ENCODE results near the gene CPM.
"Not testable (repeated sequence)": the region's sequence is repeated elsewhere in the genome, so short reads cannot be mapped to it uniquely, and the experiment has no call there.

The CPM gene

GRCh38 chr12:68851592-68852306, 81.2 kb downstream of the CPM start:
- no peak for DNase-seq (ENCODE audit: low read depth in 3 of 3)

GRCh38 chr12:68850390-68850789, 82.6 kb downstream of the CPM start:
- no peak for DNase-seq (ENCODE audit: low read depth in 3 of 3)

- DNase-seq (ENCODE audit: low read depth in 3 of 3): no peak
Measured at GRCh38 chr12:68846811-68847210, 86.2 kb downstream of the CPM start.

- no peak for DNase-seq (ENCODE audit: low read depth in 3 of 3)
Measured at GRCh38 chr12:68844788-68845695, 87.9 kb downstream of the CPM start.

- DNase-seq (ENCODE audit: low read depth in 3 of 3): no peak
Measured at GRCh38 chr12:68844318-68844745, 88.6 kb downstream of the CPM start.

GRCh38 chr12:68842784-68843567, 90.0 kb downstream of the CPM start:
- no peak for DNase-seq (ENCODE audit: low read depth in 3 of 3)

GRCh38 chr12:68842123-68842522, 90.8 kb downstream of the CPM start:
- no peak for DNase-seq (ENCODE audit: low read depth in 3 of 3)

GRCh38 chr12:68841717-68842116, 91.3 kb downstream of the CPM start:
- no peak for DNase-seq (ENCODE audit: low read depth in 3 of 3)

- not testable (repeated sequence) for DNase-seq (ENCODE audit: low read depth in 3 of 3)
Measured at GRCh38 chr12:68841175-68841574, 91.8 kb downstream of the CPM start.

GRCh38 chr12:68839183-68840147, 93.5 kb downstream of the CPM start:
- DNase-seq (ENCODE audit: low read depth in 3 of 3): no peak

GRCh38 chr12:68838046-68838886, 94.7 kb downstream of the CPM start:
- DNase-seq (ENCODE audit: low read depth in 3 of 3): no peak

GRCh38 chr12:68837215-68837614, 95.8 kb downstream of the CPM start:
- no peak for DNase-seq (ENCODE audit: low read depth in 3 of 3)

GRCh38 chr12:68835333-68835908, 97.5 kb downstream of the CPM start:
- DNase-seq (ENCODE audit: low read depth in 3 of 3): no peak

GRCh38 chr12:68833508-68833907, 99.5 kb downstream of the CPM start:
- no peak for DNase-seq (ENCODE audit: low read depth in 3 of 3)

GRCh38 chr12:68832504-68832867, 100.5 kb downstream of the CPM start:
- no peak for DNase-seq (ENCODE audit: low read depth in 3 of 3)

GRCh38 chr12:68831751-68832503, 101.0 kb downstream of the CPM start:
- DNase-seq (ENCODE audit: low read depth in 3 of 3): no peak

- no peak for DNase-seq (ENCODE audit: low read depth in 3 of 3)
Measured at GRCh38 chr12:68831272-68831671, 101.7 kb downstream of the CPM start.

- DNase-seq (ENCODE audit: low read depth in 3 of 3): no peak
Measured at GRCh38 chr12:68828672-68829068, 104.3 kb downstream of the CPM start.
